GM19099 (cell line): Measurements from ENCODE around the gene IL19.

Experiments used
- POLR2A ChIP-seq: IDR thresholded peaks from 3 replicates; pipeline ENCODE4 v1.6.1; 2011; ENCODE audit warnings: low read depth; ENCODE audit not compliant: insufficient read length; ENCODE audit errors: extremely low read depth

The IL19 gene

DNA sequence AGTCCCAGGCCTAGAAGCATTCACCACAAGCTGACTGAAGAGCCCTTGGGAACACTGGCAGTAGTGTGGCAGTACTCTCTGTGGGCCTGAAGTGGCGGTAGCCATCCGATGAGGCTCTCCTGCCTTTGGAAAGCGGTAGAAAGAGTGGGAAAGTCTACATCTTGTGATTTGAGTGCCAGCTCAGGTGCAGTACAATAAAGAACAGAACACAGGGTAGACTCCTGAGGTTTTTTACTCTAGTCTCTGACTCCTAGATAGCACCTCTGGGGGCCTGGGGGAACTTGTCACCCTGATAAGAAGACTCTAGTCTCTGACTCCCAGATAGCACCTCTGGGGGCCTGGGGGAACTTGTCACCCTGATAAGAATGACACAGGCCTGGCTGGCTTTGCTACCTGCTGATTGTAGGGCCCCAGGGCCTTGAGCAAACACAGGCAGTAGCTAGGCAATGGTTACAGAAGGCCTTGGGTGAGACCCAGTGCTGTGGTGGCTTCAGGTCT is 76.8 kb downstream of the IL19 start:
- no peak for TF ChIP-seq POLR2A

DNA sequence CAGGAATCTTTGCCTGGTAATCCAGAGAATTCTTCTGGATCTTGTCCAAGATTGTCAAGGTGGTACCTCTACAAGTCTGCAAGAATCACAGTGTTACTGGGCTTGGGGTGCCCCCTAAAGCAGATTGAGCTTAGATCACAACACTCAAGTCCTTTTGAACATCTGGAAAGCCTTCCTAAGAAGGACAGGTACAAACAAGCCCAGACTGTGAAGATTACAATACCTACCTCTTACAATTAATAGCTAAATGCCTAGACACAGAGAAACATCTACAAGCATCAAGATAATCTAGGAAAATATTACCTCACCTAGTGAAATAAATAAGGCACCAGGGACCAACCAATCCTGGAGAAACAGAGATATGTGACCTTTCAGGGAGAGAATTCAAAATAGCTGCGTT is 77.4 kb downstream of the IL19 start:
- no peak for TF ChIP-seq POLR2A

DNA sequence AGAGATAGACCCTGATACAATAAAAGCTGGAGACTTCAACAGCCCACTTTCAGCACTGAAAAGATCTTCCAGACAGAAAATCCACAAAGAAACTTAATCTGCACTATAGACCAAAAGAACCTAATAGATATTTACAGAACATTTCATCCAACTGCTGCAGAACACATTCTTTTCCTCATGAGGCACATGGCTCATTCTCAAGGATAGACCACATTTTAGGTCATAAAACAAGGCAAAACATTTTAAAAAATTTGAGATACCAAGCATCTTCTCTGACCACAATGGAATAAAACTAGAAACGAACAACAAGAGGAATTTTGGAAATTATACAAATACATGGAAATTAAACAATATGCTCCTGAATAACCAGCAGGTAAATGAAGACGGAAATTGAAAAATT is 79.8 kb downstream of the IL19 start:
- TF ChIP-seq POLR2A = no peak

DNA sequence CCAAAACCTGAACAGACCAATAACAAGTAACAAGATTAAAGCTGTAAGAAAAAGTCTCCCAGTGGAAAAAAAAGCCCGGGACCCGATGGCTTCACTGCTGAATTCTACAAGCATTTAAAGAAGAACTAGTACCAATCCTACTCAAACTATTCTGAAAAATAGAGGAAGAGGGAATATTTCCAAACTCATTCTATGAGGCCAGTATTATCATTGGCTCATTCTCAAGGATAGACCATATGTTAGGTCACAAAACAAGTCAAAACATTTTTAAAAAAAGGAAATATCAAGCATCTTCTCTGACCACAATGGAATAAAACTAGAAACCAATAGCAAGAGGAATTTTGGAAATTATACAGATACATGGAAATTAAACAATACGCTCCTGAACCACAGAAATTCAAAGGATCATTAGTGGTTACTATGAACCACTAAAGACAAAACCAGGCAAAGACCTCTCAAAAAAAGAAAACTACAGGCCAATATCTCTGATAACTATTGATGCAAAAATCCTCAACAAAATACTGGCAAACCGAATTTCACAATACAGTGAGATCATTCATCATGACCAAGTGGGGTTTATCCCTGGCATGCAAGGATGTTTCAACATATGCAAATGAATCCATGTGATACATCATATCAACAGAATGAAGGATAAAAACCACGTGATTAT is 80.9 kb downstream of the IL19 start:
- TF ChIP-seq POLR2A = no peak

DNA sequence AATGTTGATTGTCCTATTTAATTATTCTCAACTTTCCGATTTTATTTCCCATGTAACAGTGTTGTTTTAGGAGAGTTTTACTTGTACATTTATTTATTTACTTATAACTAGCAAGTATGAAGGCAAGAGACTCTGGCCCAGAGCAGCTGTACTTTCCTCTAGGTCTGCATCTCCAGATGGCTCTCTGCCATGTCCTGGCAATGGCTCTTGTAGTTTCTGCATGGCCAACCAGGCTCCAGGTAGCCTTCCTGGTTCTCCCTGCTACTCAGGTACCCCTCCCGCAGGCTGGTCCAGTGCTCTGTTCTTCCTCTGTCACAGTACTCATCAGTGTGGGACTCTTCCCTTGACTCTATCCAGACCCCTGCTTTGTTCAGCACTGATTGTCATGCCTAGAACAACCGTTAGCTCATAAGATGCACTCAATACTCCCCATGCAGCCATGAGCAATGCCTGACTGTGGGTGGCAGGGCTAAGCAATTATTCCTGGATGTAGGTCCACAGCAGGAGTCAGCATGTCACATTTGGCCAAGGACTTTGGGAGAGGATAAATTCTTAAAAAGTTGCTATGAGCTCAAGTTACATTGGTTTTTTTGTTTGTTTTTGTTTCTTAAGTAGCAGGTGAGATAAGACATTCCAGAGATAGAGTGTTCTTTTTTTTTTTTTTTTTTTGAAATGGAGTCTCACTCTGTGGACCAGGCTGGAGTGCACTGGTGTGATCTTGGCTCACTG is 84.0 kb downstream of the IL19 start:
- no peak for TF ChIP-seq POLR2A

DNA sequence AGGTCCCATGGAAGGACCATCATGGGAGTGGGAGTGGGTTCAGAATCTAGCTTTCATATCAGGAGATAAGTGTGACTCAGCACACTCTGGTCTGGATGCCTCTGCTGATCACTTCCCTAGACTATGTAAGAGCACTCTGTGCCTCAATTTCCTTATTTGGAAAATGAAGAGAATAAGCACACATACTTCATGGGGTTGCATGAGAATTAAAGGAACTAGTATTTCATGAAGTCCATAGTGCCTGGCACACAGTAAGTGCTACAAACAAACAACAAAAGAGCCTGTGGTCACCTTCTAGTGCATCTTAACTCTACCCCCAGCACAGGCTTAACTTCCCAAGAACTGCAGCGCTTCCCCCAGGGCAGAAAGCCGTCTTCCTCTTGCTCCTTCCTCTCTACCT is 85.3 kb downstream of the IL19 start:
- TF ChIP-seq POLR2A = no peak

DNA sequence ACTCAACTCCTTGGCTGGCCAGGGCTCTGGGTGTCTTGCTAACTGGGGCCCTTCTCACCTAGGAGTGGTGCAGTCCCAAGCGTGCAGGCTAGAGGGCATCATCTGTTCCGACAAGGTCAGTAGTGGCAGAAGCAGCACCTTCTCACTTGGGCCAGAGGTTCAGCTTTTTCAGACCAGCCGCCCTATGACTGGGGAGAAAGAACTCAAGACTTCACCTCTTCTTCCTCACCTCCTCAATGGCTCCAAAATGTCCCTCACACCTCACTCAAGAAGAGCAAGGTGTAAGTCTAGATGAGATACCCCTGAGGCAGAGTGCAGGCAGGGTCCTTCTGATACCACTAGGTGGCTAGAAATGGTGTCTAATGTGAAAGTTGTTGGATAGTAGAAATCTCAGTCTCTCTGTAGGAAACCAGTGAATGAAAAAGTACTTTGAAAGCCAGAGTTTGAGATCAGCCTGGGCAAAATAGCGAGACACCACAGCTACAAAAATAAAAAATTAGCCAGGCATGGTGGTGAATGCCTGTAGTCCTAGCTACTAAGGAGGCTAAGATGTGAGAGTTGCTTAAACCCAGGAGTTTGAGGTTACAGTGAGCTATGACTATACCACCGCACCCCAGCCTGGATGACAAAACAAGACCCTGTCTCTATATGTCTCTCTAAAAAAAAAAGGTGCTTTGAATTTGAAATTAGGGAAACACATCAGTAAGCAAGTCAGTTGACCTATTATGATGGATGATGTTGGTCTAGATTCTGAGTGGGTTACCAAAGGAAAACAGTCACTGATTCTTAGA is 86.3 kb downstream of the IL19 start:
- no peak for TF ChIP-seq POLR2A

DNA sequence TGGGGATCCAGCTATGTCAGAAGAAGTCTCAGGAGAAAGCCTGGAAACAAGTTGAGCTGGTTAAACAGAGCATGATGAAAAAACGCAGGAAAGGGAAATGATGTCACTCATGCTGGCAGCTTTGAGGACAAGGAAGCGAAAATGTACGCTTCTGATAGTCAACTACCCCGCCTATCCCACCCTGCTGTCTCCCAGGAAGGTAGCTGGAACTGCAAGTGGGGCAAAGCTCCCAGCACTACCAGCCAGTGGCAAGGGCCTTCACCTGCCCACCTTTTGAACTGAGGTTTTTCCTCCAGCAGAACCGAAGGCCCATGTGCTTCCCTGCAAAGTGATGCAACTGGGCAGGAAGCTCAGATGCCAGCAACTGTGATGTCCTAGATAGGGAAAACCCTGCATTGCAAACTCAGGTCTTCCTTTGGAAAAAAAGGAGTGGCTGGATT is 88.5 kb downstream of the IL19 start:
- TF ChIP-seq POLR2A = no peak

DNA sequence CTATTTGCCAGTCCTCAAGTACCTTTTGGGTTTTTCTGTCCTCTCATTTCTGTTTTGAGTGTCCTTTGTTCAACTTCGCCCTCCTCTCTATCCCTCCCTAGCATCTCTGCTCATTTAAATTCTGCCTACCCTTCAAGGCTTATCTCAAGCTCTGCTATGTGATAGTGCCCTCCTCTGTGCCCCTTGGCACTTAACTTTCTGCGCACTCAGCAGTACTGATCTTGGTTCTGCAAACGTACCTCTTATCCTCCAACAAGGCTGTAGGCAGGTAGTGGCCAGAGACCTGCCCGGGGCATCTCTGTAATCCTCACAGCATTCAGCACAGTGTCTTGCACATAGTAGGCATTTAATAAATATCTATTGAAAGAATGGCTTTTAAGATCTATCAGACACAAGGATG is 89.6 kb downstream of the IL19 start:
- TF ChIP-seq POLR2A = no peak

DNA sequence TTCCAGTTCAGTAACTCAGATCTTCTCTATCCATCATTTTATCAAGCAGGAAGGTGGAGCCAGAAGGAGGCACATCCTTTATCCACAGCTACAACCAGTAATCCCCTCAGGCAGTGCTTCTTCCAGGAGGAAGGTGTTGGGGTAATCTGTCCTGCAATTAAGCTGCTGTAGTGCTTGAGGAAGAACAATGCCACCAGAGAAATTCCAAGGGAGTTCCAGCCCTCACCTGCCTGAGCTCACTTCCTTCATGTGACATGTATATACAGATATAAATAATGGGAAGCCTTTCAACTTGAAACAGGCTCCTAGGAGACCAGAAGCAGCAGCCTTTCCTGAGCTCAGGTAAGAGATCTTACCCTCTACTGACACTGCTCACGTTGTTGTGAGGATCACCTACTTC is 92.7 kb downstream of the IL19 start:
- TF ChIP-seq POLR2A = no peak

DNA sequence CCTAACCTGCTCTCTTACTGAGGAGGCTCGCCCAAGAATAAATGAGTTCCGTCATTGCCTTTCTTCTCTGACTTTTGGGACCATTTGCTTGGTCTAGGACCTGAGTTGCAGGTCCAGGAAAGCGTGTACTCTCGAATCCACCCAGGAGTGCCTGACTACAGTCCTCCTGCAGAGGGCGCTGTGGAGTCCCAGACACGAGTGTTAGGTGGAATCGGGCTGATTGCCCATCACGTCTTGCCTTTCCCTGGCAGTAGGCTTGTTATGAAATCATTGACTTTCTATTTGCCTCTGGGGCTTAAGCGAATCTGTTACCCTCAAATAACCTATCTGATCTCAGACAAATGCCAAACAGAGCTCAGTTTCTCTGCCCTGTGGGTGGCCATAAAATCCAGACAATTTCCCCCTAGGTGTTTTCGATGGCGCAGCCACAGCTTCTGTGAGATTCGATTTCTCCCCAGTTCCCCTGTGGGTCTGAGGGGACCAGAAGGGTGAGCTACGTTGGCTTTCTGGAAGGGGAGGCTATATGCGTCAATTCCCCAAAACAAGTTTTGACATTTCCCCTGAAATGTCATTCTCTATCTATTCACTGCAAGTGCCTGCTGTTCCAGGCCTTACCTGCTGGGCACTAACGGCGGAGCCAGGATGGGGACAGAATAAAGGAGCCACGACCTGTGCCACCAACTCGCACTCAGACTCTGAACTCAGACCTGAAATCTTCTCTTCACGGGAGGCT is 94.5 kb downstream of the IL19 start, which contains the start of gene IL20:
Gene IL20 (plus strand): TSS at position 685 of the 733 bp plus-strand sequence. CDS start 230 bp downstream, outside the sequence.
- no peak for TF ChIP-seq POLR2A

DNA sequence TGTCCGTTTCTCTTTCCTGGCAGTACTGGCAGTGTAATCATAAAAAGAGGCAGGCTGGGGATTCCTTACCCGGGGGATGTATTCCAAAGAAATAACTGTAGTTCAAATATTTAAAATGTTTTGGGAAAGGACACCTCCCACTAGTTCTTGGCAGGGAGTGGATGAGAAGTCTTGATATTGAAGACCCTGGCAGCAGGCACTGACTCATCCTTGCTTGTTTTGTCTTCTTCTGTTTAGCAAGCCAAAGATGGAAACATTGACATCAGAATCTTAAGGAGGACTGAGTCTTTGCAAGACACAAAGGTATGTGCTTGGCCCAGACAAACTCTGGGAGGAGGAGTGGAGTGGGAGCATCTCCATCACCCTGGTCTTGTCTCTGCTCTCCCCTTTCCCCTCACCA is 95.5 kb downstream of the IL19 start:
- TF ChIP-seq POLR2A = no peak

DNA sequence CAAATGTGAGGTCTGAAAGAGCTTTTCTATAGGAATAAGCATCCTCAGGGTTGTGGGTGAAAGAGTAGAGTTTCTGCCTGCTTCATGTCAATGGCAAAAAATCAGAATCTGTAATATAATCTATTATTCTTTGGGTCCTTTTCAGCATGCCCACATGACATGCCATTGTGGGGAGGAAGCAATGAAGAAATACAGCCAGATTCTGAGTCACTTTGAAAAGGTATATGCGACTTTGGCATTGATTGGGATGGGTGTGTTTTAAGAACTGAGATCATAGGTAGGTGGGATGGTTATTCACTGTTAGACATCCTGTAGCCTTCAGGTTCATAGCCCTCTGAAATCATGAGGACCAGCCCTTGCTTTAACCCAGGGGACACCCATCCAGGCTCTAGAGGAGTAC is 96.7 kb downstream of the IL19 start:
- no peak for TF ChIP-seq POLR2A

DNA sequence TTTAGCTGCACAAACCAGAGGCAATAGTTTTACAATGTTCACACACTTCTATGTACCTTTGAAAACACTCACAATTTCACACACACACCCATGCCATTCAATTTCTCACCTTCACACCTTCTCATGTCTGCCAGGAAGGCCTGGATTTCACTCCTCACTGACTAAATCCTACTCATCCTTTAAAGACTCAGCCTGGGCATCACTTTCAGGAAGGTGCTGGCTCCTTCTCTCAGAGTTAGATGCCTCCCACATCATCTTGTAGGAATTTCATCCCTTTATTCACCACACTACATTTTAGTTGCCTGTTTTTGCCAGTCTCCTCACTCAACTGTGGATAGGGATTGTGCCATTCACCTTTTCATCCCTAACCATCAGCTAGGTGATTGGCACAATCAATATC is 97.1 kb downstream of the IL19 start:
- no peak for TF ChIP-seq POLR2A

DNA sequence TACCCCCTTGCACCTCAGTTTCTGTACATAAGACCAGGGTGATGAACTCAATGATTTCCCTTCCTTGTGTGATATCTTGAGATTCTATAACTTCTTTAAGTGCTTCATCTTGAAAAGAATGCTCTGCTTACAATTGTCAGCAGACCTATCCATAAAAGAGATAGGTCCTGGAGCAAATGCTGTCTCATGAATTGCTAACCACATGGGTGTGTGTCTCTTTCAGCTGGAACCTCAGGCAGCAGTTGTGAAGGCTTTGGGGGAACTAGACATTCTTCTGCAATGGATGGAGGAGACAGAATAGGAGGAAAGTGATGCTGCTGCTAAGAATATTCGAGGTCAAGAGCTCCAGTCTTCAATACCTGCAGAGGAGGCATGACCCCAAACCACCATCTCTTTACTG is 97.7 kb downstream of the IL19 start:
- no peak for TF ChIP-seq POLR2A
